Hematopoietic multipotent progenitor cell treated with erythropoietin and hydrocortisone succinate and interleukin-3 and kit ligand, for 6 days (in vitro differentiated cells): ENCODE results near the gene ROR2.

ENCODE experiments used
- DNase-seq: peaks from one replicate; pipeline ENCODE4 v3.0.0-alpha.2; 2015

The ROR2 gene

GRCh38 chr9:91604451-91605179, 345.4 kb downstream of the ROR2 start:
- no peak for DNase-seq

- no peak for DNase-seq
Observed at GRCh38 chr9:91603932-91604331, 346.1 kb downstream of the ROR2 start.

GRCh38 chr9:91599564-91599963, 350.5 kb downstream of the ROR2 start:
- DNase-seq = no peak

- no peak for DNase-seq
Observed at GRCh38 chr9:91591627-91592026, 358.4 kb downstream of the ROR2 start.

- no peak for DNase-seq
Observed at GRCh38 chr9:91589101-91589553, 360.9 kb downstream of the ROR2 start.

- DNase-seq = no peak
Observed at GRCh38 chr9:91586282-91586681, 363.7 kb downstream of the ROR2 start.

- no peak for DNase-seq
Observed at GRCh38 chr9:91583966-91584365, 366.1 kb downstream of the ROR2 start.

- DNase-seq = no peak
Observed at GRCh38 chr9:91583161-91583875, 366.7 kb downstream of the ROR2 start.

GRCh38 chr9:91582181-91582580, 367.8 kb downstream of the ROR2 start:
- DNase-seq = no peak

GRCh38 chr9:91580136-91580535, 369.9 kb downstream of the ROR2 start:
- no peak for DNase-seq

- DNase-seq = no peak
Observed at GRCh38 chr9:91578911-91579310, 371.1 kb downstream of the ROR2 start.

GRCh38 chr9:91577633-91578061, 372.4 kb downstream of the ROR2 start:
- no peak for DNase-seq

GRCh38 chr9:91572811-91573210, 377.2 kb downstream of the ROR2 start:
- no peak for DNase-seq

GRCh38 chr9:91572044-91572443, 378.0 kb downstream of the ROR2 start:
- DNase-seq = no peak

GRCh38 chr9:91571036-91571435, 379.0 kb downstream of the ROR2 start:
- DNase-seq = no peak

- no peak for DNase-seq
Observed at GRCh38 chr9:91567642-91568274, 382.3 kb downstream of the ROR2 start.

GRCh38 chr9:91564081-91564670, 385.9 kb downstream of the ROR2 start:
- no peak for DNase-seq

- DNase-seq = no peak
Observed at GRCh38 chr9:91562416-91562815, 387.6 kb downstream of the ROR2 start.

GRCh38 chr9:91560301-91560700, 389.7 kb downstream of the ROR2 start:
- no peak for DNase-seq

- DNase-seq = no peak
Observed at GRCh38 chr9:91558879-91559278, 391.1 kb downstream of the ROR2 start.

- no peak for DNase-seq
Observed at GRCh38 chr9:91558395-91558794, 391.6 kb downstream of the ROR2 start.

GRCh38 chr9:91557327-91557726, 392.7 kb downstream of the ROR2 start:
- DNase-seq = no peak

GRCh38 chr9:91555132-91555531, 394.9 kb downstream of the ROR2 start:
- no peak for DNase-seq

- no peak for DNase-seq
Observed at GRCh38 chr9:91549177-91549576, 400.9 kb downstream of the ROR2 start.
